Endothelial cell (in vitro differentiated cells): ENCODE results near the gene DPT. TPM values are rescaled to one million over a fixed set of nuclear protein-coding genes. Genes with fewer than 3 reads are reported as not detected.

Experiments used
- DNase-seq: peaks from one replicate; pipeline ENCODE4 v3.0.0; 2021; ENCODE audit warnings: low spot score
- H3K27ac Mint-ChIP-seq: one replicate; pipeline ENCODE4 v1.8.0; 2021; ENCODE audit warnings: mixed read lengths, inconsistent platforms; ENCODE audit not compliant: unreplicated experiment
- H3K27me3 Mint-ChIP-seq: one replicate; pipeline ENCODE4 v1.8.0; 2021; ENCODE audit warnings: mild to moderate bottlenecking, moderate library complexity, mixed read lengths, inconsistent platforms; ENCODE audit not compliant: unreplicated experiment
- H3K36me3 Mint-ChIP-seq: one replicate; pipeline ENCODE4 v1.8.0; 2021; ENCODE audit warnings: mild to moderate bottlenecking, low read depth, mixed read lengths, inconsistent platforms; ENCODE audit not compliant: unreplicated experiment
- H3K4me1 Mint-ChIP-seq: one replicate; pipeline ENCODE4 v1.8.0; 2021; ENCODE audit warnings: mild to moderate bottlenecking, mixed read lengths, inconsistent platforms; ENCODE audit not compliant: unreplicated experiment
- H3K4me3 Mint-ChIP-seq: one replicate; pipeline ENCODE4 v1.8.0; 2021; ENCODE audit warnings: mild to moderate bottlenecking, mixed read lengths, inconsistent platforms; ENCODE audit not compliant: unreplicated experiment
- H3K9me3 Mint-ChIP-seq: one replicate; pipeline ENCODE4 v1.8.0; 2021; ENCODE audit warnings: mixed read lengths, inconsistent platforms; ENCODE audit not compliant: unreplicated experiment
- CTCF ChIP-seq: fragments of 200-600 bp; sonication (generic); IDR thresholded peaks from one replicate; pipeline ENCODE4 v1.5.0; 2021; ENCODE audit warnings: antibody characterized with exemption; ENCODE audit not compliant: unreplicated experiment
- total RNA-seq: library from RNA; stranded (reverse); fragmentation: NEBNext Ultra II Directional; extraction: Animal tissue kit (Norgen Biotek cat#: 25700); gene quantifications from one replicate; pipeline ENCODE4 v1.2.1, GENCODE V29; 2021; ENCODE audit not compliant: unreplicated experiment

Gene DPT
- total RNA-seq, 1 donor from 2014 or later, result not detected

GRCh38 chr1:168735974-168736373, 7.0 kb upstream of the DPT start:
- TF ChIP-seq CTCF, result no peak
- H3K36me3 Mint-ChIP-seq, result no peaks in the 10 kb centered on the region
- no peak overlapping the region for H3K4me3 Mint-ChIP-seq
- H3K27me3 Mint-ChIP-seq, result peaks cover 4% of the 10 kb centered on the region
- H3K27ac Mint-ChIP-seq, result no peak overlapping the region
- no peak for DNase-seq
- H3K9me3 Mint-ChIP-seq, result no peaks in the 10 kb centered on the region
- H3K4me1 Mint-ChIP-seq, result peaks cover 6% of the 10 kb centered on the region

GRCh38 chr1:168734946-168735345, 5.9 kb upstream of the DPT start:
- no peaks in the 10 kb centered on the region for H3K36me3 Mint-ChIP-seq
- no peak overlapping the region for H3K4me3 Mint-ChIP-seq
- no peak for DNase-seq
- H3K27me3 Mint-ChIP-seq, result peaks cover 4% of the 10 kb centered on the region
- no peak for TF ChIP-seq CTCF
- no peak overlapping the region for H3K27ac Mint-ChIP-seq
- no peaks in the 10 kb centered on the region for H3K9me3 Mint-ChIP-seq
- H3K4me1 Mint-ChIP-seq, result peaks cover 6% of the 10 kb centered on the region

- Mint-ChIP-seq H3K4me1 (peaks cover 6% of the 10 kb centered on the region), H3K36me3 (no peaks in the 10 kb centered on the region), H3K9me3 (no peaks in the 10 kb centered on the region), H3K27ac (no peak overlapping the region), H3K4me3 (no peak overlapping the region), H3K27me3 (peaks cover 4% of the 10 kb centered on the region)
- DNase-seq, result no peak
- TF ChIP-seq CTCF, result no peak
Measured at GRCh38 chr1:168734271-168734670, 5.3 kb upstream of the DPT start.

- H3K27me3 Mint-ChIP-seq, result peaks cover 4% of the 10 kb centered on the region
- no peak for DNase-seq
- H3K9me3 Mint-ChIP-seq, result no peaks in the 10 kb centered on the region
- H3K4me3 Mint-ChIP-seq, result no peak overlapping the region
- peaks cover under 1% of the 10 kb centered on the region for H3K4me1 Mint-ChIP-seq
- H3K27ac Mint-ChIP-seq, result no peak overlapping the region
- H3K36me3 Mint-ChIP-seq, result no peaks in the 10 kb centered on the region
- no peak for TF ChIP-seq CTCF
Measured at GRCh38 chr1:168733241-168733640, 4.2 kb upstream of the DPT start.

GRCh38 chr1:168732736-168733135, 3.7 kb upstream of the DPT start:
- no peaks in the 10 kb centered on the region for H3K9me3 Mint-ChIP-seq
- H3K27ac Mint-ChIP-seq, result no peak overlapping the region
- TF ChIP-seq CTCF, result no peak
- H3K4me1 Mint-ChIP-seq, result no peaks in the 10 kb centered on the region
- no peak overlapping the region for H3K4me3 Mint-ChIP-seq
- DNase-seq, result no peak
- no peaks in the 10 kb centered on the region for H3K36me3 Mint-ChIP-seq
- peaks cover 4% of the 10 kb centered on the region for H3K27me3 Mint-ChIP-seq
